Endodermal cell (in vitro differentiated cells): ENCODE measurements around the gene LPP. TPM values are rescaled to one million over a fixed set of nuclear protein-coding genes. Genes with fewer than 3 reads are reported as not detected.
A peak's percentile ranks its signal among the peaks of the same experiment; 100 is the strongest.

ENCODE experiments used
- DNase-seq: peaks from one replicate; pipeline ENCODE4 v3.0.0-alpha.2; 2017
- H3K27ac ChIP-seq: 2 replicates; pipeline ENCODE4 v1.5.1; 2013; ENCODE audit warnings: mild to moderate bottlenecking, low read depth, low read length, moderate library complexity
- H3K27me3 ChIP-seq: 2 replicates; pipeline ENCODE4 v1.6.1; 2013; ENCODE audit warnings: mild to moderate bottlenecking, low read length, moderate library complexity; ENCODE audit not compliant: insufficient read depth, control insufficient read depth, poor library complexity, severe bottlenecking
- H3K36me3 ChIP-seq: 2 replicates; pipeline ENCODE4 v1.7.0; 2013; ENCODE audit warnings: mild to moderate bottlenecking, low read length, moderate library complexity; ENCODE audit not compliant: control insufficient read depth, insufficient read depth
- H3K4me1 ChIP-seq: one replicate; pipeline ENCODE4 v1.7.0; 2013; ENCODE audit warnings: low read length; ENCODE audit not compliant: control insufficient read depth, insufficient read depth
- H3K4me3 ChIP-seq: 2 replicates; pipeline ENCODE4 v1.5.1; 2013; ENCODE audit warnings: mild to moderate bottlenecking, low read length, moderate library complexity
- H3K9ac ChIP-seq: 2 replicates; pipeline ENCODE4 v1.6.1; 2013; ENCODE audit warnings: mild to moderate bottlenecking, low read length, moderate library complexity; ENCODE audit not compliant: poor library complexity, severe bottlenecking; ENCODE audit errors: extremely low read depth
- H3K9me3 ChIP-seq: 2 replicates; pipeline ENCODE4 v1.6.1; 2013; ENCODE audit warnings: mild to moderate bottlenecking, low read length, moderate library complexity; ENCODE audit not compliant: control insufficient read depth
- H3K27ac Mint-ChIP-seq: 2 replicates; pipeline ENCODE4 v1.8.0; 2020; ENCODE audit warnings: mixed read lengths
- H3K27me3 Mint-ChIP-seq: 2 replicates; pipeline ENCODE4 v1.8.0; 2021; ENCODE audit warnings: mild to moderate bottlenecking, mixed read lengths; ENCODE audit not compliant: insufficient read depth
- H3K36me3 Mint-ChIP-seq: 2 replicates; pipeline ENCODE4 v1.8.0; 2020; ENCODE audit warnings: low read depth, mixed read lengths
- H3K4me1 Mint-ChIP-seq: 2 replicates; pipeline ENCODE4 v1.8.0; 2020; ENCODE audit warnings: mixed read lengths
- H3K4me3 Mint-ChIP-seq: 2 replicates; pipeline ENCODE4 v1.8.0; 2020; ENCODE audit warnings: mild to moderate bottlenecking, moderate library complexity, mixed read lengths
- H3K9me3 Mint-ChIP-seq: 2 replicates; pipeline ENCODE4 v1.8.0; 2020; ENCODE audit warnings: mild to moderate bottlenecking, mixed read lengths
- CTCF ChIP-seq: fragments of 200-600 bp; sonication (generic); conservative IDR thresholded peaks from 2 replicates; pipeline ENCODE4 v1.5.0; 2021; ENCODE audit warnings: antibody characterized with exemption, mild to moderate bottlenecking
- WGBS, 2 experiments: methylation state at CpG; one replicate each; pipeline versions ENCODE4 v1.1.5 to v1.1.7; 2013; ENCODE audit warnings: missing lambda C conversion rate in 2 of 2, mixed read lengths in 1 of 2; ENCODE audit not compliant: insufficient coverage in 1 of 2, insufficient read length in 1 of 2; 5-methylcytosine and 5-hydroxymethylcytosine counted together
- total RNA-seq, 2 donors: library from RNA; stranded (reverse); fragmentation: NEBNext Ultra II Directional in 1 of 2; extraction: Animal tissue kit (Norgen Biotek cat#: 25700) in 1 of 2; gene quantifications; 2 replicates in 1 of 2; 3 replicates in 1 of 2; pipeline ENCODE4 v1.2.1, GENCODE V29; 2021

The LPP gene
- total RNA-seq, 2 donors from 2014 or later: 78.0 to 105 TPM

GRCh38 chr3:188370081-188370830 is 216.3 kb downstream of the LPP start:
- Histone ChIP-seq H3K4me3 (no peak overlapping the region), H3K27ac (no peak overlapping the region), H3K9me3 (no peaks in the 10 kb centered on the region), H3K36me3 (no peaks in the 10 kb centered on the region), H3K4me1 (no peaks in the 10 kb centered on the region), H3K27me3 (no peaks in the 10 kb centered on the region), H3K9ac (no peak overlapping the region)
- WGBS, 2 experiments: 95 to 97% methylated on average over 13 to 15 of the region's 15 CpGs
- Mint-ChIP-seq H3K36me3 (peaks cover 3% of the 10 kb centered on the region), H3K4me3 (no peak overlapping the region), H3K9me3 (peaks cover 7% of the 10 kb centered on the region), H3K27me3 (no peaks in the 10 kb centered on the region), H3K27ac (peak overlapping the region; percentile 4), H3K4me1 (peaks cover 6% of the 10 kb centered on the region)
- no peak for TF ChIP-seq CTCF
- no peak for DNase-seq

GRCh38 chr3:188378786-188379185 is 224.8 kb downstream of the LPP start:
- Mint-ChIP-seq H3K27ac (no peak overlapping the region), H3K9me3 (peaks cover 42% of the 10 kb centered on the region), H3K36me3 (peaks cover 27% of the 10 kb centered on the region), H3K27me3 (no peaks in the 10 kb centered on the region), H3K4me3 (no peak overlapping the region), H3K4me1 (no peaks in the 10 kb centered on the region)
- no peak for TF ChIP-seq CTCF
- WGBS, 2 experiments: 95 to 100% methylated on average over 3 to 4 of the region's 4 CpGs
- Histone ChIP-seq H3K9me3 (peaks cover 14% of the 10 kb centered on the region), H3K27ac (no peak overlapping the region), H3K4me1 (no peaks in the 10 kb centered on the region), H3K36me3 (peaks cover 7% of the 10 kb centered on the region), H3K9ac (no peak overlapping the region), H3K4me3 (no peak overlapping the region), H3K27me3 (no peaks in the 10 kb centered on the region)
- no peak for DNase-seq

GRCh38 chr3:188380252-188380651 is 226.3 kb downstream of the LPP start:
- no peaks in the 10 kb centered on the region for H3K27me3 Mint-ChIP-seq
- peaks cover 38% of the 10 kb centered on the region for H3K9me3 Mint-ChIP-seq
- TF ChIP-seq CTCF: no peak
- peaks cover 14% of the 10 kb centered on the region for H3K9me3 ChIP-seq
- no peaks in the 10 kb centered on the region for H3K27me3 ChIP-seq
- H3K4me3 ChIP-seq: no peak overlapping the region
- H3K36me3 ChIP-seq: peaks cover 7% of the 10 kb centered on the region
- no peak overlapping the region for H3K4me3 Mint-ChIP-seq
- H3K9ac ChIP-seq: no peak overlapping the region
- no peaks in the 10 kb centered on the region for H3K4me1 ChIP-seq
- WGBS, 2 experiments: 92 to 94% methylated on average over 2 of the region's 2 CpGs
- no peak for DNase-seq
- H3K27ac Mint-ChIP-seq: no peak overlapping the region
- H3K27ac ChIP-seq: no peak overlapping the region
- H3K4me1 Mint-ChIP-seq: no peaks in the 10 kb centered on the region
- H3K36me3 Mint-ChIP-seq: peaks cover 27% of the 10 kb centered on the region
